Stimulated activated CD8-positive, alpha-beta memory T cell treated with anti-CD3 and anti-CD28 coated beads, Interleukin-15, amount 100 ng/mL, for 48 hours (primary cell): ENCODE measurements around the gene F11R.
"Not testable (repeated sequence)": the region's sequence is repeated elsewhere in the genome, so short reads cannot be mapped to it uniquely, and the experiment has no call there.

Source experiments
- DNase-seq, 2 donors: peaks; one replicate each; pipeline ENCODE4 v3.0.0-alpha.2; 2020; ENCODE audit warnings: low read depth in 2 of 2

Gene F11R

DNA sequence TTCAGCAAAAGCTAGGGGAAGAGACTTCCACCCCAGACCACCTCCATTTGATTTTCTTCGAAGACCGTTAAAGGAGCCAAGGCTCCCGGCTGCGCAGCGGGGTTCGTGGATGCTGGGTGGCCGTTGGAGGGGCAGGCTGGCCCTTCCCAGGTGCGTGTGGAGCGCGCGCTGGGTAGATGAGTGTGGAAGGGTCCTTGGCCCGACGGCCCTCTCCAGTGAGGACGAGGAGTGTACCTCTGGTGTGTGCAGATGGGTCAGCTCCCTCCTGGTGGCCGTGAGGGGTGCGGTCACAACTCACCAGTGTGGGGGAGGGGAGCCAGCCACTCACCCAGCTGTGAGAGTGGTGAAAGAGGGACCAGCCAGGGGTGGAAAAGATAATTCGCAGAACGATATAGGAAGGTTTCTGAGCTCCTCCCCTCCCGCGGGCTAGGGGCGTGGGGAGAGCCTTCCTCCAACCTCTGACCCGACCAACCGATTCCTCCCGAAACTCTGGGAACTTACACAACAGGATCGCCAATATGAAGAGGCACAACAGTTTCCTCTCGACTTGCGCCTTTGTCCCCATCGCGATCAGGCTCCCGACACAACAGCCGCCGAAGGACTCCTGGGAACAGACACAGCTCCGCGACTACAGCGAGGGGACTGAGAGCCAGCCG, at the start of gene F11R:
Gene F11R (minus strand): TSS at position 644 of the 656 bp plus-strand sequence. CDS start 79 bp downstream, at position 565.
- no peak for DNase-seq

DNA sequence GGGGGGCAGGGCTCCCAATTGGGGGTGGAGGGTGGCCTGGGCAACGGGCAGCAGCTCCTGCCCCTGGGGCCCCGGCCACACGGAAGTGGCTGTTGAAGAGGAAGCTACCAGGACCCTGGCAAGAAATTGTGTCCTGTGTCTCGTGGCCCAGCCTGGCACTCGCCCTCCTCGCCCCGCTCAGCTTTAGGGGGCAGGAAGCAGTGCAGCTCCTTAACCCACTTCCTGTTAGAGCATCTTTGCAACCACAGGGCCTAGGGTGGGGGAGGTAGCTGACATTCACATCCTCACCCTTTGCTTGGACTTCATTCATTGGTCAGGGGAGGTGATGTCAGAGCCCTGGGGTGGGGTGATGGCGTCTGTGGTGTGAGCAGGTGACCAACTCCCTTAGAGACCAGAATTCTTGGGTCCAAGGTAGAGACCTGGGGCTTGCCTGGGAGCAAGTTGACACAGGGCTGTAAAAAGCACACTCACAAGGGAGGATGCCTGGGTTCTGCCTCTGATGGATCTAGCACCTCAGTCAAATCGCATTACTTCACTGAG, 48.8 kb upstream of the F11R start, which contains the start of gene ARHGAP30:
Gene ARHGAP30 (minus strand): TSS at position 161 of the 540 bp plus-strand sequence. CDS start 267 bp downstream, outside the sequence.
- peak; percentile 84 to 86 for DNase-seq

DNA sequence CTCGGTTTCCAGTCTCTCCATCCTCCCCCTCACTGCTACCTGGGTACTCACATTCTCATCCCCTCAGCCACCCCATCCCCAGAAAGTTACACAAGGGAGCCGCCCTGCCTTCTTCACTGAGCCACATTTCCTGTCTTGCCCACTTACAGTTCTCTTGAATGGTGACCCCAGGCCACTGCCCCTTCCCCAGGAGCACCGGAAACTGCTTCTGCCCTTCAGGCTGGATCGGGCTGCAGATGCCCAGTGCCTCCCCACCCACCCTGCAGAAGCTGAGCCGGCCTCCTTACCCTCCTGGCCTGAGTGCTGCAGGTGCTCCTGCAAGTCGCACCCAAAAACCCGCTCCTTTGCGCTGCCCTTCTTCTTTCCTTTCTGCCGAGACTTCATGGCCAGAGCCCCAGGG, 48.3 kb upstream of the F11R start:
- DNase-seq, result no peak

DNA sequence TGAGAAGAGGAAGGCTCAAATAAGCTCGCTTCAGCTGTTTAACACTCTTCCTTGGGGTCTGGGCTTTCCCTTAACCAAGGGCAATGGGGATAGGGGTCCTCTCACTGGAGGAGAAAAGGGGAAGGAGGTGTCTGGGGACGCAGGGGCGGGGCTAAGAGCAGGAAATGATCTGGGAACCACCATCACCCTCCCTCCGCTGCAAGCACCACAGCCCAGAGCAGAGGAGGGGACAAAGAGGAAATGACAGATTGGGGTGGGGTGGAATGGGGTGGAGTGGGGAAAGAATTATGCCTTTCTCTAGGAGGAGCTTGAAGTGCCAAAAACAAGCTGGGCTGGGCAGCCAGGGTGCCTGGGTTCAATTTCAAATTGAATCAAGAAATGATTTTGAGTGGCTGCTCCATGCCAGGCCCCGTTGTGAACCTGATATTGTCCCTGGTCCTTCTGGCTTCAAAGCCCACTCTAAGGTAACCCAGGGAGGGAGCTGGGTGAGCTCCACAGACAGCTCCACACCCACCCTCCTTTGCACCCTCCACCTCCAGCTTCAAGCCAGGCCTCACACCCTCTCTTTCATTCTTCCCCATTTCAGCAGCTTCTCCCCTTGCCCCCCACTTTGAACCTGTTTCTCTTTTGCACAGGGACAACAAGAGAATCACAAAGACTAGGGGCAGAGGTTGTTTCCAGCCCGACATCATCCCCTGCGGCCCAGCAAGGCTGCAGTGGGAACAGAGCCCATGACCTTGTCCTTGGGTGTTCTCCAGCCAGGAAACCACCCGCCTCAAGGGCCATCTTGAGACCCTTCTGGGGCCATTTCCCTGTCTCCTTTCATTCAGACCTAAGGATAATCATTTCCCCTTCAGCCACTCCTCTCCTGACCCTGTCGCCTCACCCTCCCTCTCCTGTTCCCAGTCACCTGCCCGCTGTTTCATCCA, 47.6 kb upstream of the F11R start:
- peak; percentile 75 to 77 for DNase-seq

DNA sequence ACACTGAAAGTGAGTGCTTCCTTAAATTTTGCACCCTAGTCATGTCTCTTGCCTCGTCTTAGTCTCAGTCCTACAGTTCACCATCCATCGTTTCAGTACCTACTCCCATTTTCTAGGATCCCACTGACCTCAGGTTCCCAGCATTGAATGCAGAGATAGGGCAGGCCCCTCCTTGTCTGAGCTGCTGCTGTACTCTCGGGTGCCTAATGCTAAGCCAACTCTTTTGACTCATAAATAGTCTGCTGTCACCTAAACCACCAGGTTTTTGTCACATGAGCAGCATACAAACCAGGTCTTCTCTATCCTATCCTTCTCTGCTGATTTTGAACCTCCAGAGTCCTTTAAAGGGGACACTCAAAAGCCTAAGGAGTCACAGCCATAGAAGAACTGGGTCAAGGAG, 45.7 kb upstream of the F11R start:
- no peak for DNase-seq

DNA sequence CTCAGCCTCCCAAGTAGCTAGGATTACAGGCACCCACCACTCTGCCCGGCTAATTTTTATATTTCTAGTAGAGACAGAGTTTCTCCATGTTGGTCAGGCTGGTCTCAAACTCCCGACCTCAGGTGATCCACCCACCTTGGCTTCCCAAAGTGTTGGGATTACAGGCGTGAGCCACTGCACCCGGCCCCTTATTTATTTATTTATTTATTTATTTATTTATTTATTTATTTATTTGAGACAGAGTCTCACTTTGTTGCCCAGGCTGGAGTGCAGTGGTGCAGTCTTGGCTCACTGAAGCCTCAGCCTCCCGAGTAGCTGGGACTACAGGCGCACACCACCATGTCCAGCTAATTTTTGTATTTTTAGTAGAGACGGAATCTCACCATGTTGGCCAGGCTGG, 44.7 kb upstream of the F11R start:
- DNase-seq, result not testable (repeated sequence)

DNA sequence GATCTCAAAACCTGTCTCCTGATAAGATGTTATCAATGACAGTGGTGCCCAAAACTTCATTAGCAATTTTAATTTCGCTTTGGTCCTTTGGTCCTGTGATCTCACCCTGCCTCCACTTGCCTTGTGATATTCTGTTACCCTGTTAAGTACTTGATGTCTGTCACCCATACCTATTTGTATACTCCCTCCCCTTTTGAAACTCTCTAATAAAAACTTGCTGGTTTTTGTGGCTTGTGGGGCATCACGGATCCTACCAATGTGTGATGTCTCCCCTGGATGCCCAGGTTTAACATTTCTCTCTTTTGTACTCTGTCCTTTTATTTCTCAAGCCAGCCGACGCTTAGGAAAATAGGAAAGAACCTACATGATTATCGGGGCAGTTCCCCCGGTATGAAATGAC, 43.0 kb upstream of the F11R start:
- not testable (repeated sequence) for DNase-seq

DNA sequence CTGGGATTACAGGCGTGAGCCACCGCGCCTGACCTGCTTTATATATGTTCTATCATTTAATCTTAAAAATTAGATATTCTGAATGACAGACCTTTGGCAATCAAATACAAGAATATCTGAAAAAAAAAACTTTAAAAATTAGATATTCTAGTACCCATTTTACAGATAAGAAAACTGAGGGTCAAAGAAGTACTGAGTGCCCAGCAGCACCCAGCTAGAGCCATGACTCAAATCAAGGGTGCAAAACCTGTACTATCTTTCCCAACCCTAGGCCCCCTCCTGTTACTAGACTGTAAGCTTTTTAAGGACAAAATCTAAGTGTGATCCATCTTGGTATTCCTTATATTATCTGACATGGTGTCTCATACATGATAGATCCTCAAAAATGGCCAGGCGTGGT, 40.5 kb upstream of the F11R start:
- DNase-seq, result no peak

DNA sequence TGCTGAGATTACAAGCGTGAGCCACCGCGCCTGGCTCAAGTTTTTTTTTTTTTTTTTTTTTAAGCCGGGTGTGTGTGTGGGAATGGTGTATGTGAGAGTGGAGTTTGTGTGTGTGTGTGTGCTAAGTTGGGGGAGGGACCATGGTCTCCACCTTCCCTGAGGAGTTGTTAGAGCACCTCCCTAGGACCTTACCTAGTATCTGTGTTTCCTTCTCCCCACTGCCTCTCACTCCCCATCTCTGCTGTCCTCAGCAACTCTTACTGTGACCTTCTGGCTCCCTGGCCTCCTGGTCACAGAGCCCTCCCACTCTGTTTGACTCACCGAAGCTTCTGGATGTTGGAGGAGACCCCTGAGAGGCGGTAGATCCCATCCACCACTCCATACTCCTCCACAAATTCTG, 38.3 kb upstream of the F11R start:
- no peak for DNase-seq

DNA sequence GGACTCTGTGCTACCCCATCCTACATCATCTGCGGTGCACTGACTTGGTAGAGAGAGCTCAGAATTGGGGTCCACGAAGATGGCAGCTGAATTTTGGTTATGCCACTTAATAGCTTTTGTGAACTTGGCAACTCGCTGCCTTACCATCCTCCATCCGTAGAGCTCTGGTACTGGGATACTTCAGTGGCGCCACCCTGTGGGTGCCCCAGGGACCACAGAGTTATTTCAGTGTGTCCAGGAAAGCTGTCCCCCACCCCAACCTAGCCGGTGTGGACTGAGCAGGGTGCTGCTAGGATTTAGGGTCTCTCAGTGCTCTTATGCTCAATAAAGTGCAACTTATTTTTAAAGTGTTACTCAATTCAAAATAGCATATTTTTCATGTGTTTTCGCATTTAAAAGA, 33.9 kb upstream of the F11R start:
- no peak for DNase-seq

DNA sequence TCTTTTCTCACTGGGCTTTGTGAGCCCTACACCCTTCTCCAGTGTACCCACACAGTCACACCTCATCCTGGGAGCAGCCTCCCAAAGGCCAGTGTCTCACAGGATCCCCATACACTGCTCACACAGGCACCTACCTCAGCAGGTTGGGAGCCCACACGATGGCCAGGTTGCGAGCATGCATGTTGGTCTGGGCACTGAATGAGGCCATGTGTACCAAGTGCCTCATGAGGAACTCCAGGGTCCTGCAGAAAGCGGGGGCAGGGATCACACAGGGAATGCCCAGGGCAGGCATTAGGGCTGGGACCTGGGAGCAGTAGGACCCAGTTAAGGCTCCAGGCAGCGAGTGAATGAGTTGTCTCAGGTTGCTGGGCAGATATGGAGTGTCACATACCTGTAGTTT, 33.3 kb upstream of the F11R start:
- no peak for DNase-seq

DNA sequence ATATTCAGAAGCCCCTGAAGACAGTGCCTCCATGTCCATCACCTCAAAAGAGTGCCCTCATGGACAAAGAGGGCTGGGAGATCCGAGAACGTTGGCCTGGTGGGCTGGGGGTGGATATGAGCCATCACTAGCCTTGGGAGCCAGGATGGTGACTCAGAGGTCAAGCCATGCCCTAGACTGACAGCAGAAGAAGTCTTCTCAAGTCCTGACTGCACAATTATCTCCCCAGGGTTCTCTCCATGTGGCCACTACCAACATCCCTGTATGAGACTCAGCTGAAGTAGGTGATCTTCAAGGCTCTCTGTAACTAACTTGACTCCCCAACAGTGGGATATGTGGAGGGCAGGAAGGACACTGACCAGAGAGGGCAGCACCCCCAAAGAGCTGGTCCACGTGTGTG, 31.9 kb upstream of the F11R start:
- DNase-seq, result no peak

DNA sequence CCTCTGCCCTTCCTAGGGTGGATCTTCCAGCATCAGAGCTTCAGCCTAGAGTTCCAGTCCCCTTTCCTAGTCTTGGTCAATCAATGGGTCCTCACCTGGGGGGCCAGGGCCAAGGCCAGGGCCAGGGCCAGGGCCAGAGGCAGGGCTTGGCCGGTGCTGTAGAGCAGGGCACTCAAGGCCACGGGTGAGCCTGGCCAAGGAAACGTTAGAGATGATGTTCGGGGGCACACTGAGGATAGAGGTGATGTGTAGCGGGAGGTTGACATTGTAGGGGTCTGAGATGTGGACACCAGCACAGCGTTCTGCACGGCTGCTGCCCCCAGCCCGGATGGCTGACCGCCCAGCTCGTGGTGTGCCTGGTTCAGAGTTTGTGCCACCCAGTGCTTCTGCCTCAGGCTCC, 30.3 kb upstream of the F11R start:
- no peak for DNase-seq

DNA sequence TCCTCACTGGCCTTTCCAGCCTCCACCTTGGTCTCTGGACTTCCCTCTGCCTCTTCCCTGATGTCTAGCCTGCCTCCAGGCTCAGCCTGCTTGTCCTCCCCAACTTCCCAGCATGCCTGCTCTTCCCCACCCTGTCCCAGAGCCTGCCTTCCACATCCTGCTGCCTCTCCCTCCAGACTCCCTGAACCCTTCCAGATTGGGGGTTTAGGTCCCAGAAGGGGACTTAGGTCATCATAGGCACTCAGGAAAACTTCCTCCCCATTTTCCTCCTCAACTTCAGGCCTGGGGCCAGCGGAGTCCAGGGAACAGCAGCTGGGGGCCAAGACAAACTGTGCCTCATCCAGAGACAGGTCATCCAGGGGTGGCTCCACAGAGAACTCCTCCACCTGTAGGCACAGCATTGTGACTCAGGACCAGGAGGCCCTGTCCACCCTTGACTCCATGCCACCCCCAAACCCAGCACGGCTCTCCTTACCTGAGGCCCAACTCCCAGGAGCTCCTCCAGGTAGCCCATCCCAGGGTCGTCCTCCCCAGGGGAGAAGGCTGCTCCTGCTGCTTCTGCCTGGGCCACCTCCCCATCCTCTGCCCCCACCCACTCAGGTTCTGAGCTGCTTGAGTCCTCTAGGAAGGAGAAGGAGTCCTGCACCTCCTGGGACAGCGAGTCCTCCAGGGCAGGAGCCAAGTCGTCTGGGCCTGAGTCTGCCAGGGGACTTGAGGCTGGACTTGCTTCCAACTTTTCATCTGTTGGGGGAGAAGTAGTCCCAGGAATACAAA, 28.2 kb upstream of the F11R start:
- no peak for DNase-seq

DNA sequence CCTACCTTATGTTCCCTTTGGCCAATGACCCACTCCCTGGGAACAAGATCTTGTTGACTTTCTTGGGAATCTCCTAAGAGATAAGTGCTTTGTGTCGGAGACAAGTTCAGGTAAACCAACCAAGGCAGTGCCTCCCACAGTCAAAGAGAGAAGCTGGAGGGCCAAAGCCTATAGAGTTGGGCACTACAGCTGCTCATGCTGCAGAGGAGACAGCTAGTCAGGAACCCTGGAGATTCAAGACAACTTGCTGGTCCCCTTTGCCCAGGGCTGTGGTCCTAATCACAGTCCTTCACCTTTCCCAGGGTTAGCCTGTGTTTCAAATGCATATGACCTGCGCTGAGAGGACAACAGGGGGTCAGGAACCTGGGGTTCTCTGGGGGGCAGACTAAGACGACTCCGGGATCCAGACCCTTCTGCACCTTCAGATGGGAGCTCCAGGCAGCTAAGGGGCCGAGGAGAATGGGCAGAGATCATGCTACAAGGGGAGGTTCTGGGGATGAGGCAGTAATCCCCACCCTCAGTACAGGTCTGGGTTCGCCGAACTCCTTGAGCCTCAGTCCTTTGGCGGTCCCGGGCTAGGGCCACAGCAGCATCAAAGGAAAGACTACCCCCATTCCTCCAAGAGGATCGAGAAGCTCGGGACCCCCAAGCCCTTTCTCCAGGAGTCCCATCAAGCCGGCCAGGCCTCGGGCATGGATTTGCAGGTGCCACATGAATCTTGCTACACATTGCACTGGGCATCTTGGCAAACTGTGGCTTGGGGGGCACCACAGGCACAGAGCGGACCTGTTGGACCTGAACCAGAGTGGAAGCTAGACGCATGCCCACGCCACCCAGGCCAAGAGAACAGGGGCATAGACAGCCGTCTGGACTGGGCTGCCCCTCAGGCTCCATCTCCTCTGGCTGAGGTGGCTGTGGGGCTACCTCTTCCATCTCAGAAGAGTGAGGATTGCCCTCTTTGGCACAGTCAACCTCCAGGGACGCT, 26.8 kb upstream of the F11R start:
- no peak for DNase-seq

DNA sequence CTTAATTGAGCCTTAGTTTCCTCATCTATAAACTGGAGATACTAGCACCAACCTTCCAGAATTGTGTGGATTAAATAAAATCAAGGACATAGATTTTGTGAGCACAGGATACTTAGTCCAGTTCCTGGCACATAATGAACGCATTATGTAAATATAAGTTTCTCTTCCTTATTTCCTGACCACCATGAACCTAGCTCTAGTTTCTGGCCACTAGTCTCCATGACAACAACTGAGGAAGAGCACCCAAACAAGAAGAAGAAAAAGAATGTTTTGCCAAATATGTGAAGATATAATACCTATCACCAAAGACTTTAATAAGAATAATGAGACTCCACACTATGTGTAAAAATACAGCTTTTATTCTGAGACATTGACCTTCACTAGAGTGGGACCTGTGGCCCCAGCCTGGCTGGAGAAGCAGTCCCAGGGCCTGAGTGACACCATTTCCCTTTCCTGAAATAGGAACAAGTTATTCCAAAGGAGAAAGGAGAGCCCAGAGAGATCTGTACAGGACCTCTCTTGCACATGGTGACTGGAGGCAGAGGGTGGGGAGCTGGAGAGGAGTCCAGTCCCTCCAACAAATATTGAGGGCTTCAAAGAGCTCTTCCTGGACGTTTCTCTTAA, 25.8 kb upstream of the F11R start:
- DNase-seq, result no peak

DNA sequence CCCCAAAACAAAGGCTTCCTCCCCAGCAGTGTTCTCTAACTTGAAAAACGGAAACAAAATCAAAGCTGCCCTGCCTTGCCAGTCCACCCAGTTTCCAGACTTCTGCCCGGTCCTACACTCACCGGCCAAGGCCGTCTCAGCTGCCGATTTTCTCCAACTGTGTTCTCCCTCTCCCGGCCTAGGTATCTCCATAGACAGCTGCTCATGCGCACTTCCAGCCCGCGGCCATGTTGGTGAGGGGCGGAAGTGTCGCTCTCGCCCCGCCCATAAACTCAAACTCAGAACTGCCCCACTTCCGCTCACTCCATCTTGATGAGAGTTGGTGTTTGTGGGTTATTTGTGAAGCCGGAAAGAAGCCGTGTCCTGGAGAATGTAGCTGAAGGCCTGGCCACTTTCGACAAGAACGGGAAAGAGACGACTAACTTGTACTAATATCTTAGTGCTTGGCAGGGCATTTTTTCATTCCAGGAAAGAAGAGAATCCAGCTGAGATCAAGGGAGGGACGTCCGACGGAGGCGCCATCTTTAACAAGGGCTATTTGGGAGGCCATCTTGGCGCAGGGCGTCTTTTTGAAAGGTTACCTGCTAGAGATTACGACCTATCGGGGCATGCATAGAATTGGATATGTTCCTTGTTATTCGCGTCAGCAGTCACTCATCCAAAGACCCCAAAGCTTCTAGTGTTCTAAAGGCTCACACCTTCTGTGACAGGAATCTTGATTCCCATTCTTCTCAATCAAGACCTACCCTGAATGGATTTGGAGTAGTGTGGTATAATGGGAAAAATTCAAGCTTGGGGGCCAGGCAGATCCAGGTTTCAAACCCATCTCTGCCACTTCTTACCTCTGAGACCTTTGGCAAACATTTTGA, 25.0 kb upstream of the F11R start, which contains the start of gene USF1:
Gene USF1 (minus strand): TSS at position 242 of the 869 bp plus-strand sequence. CDS start 2,702 bp downstream, outside the sequence.
- DNase-seq, result peak; percentile 84 to 87

DNA sequence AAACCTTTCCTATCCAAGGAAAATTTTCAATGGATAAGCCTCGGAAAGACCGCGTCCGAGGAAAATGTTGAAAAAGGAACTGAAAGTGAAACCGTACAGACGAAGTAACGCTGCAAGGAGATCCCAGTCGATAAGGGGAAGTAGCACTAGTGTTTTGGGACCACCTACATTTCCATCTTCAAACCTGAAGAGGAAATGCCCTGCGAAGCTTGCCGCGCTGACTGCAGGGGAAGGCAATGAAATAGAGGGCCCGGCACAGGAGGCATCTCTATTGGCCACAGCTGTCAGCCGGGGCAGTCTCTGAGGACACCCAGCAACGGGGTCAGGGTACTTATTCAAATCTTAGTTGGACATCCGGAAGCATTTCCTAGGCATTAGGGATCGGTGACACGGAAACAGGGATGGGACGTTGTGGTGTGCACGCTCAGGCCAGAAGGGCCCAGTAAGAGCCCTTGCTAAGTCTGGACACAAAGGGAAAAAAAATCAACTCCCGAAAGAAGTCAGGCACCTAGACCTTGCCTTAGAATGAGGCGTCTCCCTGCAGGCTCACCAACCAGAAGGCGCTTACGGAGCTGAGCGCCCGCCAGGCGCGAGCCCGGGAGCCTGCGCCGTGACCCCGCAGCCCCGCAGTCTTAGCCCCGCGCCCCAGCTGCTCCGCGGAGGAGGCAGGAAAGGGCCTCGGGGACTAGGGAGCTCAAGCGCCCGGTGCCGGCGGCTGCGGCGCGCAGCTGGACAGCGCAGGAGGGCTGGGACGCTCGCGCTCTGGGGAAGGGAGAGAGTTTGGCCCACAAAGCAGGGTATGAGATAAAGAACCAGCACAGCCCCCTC, 24.2 kb upstream of the F11R start:
- DNase-seq, result peak in 1 of 2 donors; percentile 69
